ENCODE results near the gene MXD4.

MXD4 gene

DNA sequence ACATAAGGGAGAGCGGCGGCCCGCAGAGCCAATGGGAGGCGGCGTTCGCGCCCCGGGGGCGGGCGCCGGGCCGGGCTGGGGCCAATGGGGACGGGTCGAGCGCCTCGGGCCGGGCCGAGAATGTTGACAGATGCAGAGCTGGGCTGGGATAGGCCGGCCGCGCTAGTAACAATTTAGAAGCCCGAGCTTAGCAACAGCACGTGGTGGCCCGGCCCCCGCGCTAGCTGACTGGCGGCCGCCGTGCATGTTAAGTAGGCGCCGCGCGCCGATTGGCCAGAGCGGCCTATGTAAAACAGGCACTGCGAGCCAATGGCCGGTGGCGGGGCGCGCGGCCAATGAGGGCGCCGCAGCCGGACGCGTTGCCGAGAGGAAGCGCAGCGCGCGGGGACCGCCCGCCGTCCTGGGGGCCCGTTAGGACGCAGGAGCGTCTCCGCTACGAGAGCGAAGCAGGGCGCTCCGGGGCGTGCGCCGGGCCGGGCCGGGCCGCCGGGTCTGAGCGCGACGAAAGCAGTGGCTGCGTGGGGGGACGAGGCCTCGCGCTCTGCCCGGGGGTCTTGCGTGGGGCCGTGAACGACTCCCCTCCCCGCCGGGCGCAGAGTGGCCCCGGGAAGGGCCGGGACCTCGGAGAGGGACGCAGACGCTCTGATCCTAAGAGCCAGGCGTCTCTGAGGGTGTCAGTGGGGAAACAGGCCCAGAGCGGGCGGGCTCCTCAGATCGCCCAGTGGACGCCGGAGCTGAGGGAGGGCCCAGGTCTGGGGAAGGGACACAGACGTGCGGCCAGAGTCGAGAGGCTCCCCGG is 435 bp upstream of the MXD4 start:
- peak; percentile 98 for DNase-seq (ENCODE audit: low read depth)

- DNase-seq (ENCODE audit: low read depth), result peak; percentile 63
These were observed 628 bp downstream of the MXD4 start for GRCh38 chr4:2261110-2261852.

DNA sequence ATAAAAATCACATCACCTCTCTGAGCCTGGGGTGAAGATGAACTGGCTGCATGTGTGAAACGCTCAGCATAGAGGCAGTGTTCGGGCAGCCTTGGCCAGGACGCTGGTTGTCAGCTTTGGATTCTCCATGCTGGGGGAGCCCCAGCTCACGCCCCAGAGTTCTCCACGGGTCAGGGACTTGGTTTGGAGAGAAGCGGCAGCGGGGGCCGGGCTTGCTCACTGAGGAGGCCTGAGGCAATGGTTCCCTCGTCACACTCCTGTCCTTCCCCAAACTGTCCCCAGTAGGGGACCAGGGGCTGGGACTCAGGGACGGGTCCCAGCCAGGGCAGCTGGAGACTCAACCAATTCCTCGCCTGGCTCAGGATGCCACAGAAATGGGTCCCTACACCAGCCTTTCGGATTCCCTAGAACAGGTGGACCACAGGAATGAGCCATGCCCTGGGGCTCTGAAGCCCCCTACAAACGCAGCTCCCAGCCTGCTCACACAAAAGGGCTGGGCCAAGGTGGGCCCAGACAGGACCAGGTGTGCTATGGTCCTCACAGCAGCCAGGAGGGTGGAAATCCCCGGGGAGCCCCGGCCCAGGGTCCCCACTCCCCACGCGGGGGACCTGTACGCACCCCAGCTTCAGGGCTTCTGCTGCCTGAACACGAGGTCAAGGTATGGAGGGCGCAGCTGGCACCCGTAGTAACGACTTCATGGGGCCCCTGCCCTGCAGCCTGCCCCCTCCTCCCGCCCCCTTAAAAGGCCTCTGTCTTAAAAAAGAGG is 1.4 kb downstream of the MXD4 start:
- no peak for DNase-seq (ENCODE audit: low read depth)

DNA sequence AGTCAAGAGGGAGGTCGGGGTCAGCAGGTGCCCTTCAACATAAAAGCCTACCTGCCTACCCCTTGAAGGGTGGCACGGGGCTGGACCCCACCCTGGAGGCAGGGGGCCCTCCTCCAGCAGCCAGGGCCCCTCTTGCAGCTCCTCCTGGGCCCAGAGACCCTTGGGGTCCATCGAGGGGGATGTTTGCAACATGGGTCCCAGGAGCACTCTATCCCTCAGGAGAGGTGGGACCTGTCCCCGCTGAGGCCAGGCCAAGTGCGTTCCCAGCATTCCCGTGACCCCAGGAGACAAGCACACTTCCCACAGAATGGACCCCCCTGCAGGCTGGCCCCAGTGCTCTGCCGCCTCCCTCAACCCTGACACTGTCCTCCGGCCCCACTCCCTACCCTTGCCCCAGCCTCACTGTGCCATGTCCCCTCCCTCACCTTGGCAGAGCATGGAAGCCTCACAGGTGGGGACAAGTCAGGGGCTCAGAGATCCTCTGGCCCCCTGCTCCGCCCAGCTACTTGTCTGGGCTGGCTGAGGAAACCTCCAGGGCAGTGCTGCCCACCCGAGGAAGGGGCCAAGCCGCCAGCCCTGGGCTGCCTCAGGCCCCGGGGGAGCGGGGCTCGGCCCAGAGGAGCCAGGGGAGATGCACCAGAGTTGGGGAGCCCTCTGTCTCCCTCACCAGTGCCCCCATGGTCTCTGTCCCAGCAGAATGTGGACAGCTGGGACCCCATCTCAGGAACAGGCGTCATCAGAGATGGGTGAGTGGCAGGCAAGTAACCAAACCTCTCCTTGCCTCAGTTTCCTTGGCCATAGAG is 2.2 kb downstream of the MXD4 start:
- no peak for DNase-seq (ENCODE audit: low read depth)

DNA sequence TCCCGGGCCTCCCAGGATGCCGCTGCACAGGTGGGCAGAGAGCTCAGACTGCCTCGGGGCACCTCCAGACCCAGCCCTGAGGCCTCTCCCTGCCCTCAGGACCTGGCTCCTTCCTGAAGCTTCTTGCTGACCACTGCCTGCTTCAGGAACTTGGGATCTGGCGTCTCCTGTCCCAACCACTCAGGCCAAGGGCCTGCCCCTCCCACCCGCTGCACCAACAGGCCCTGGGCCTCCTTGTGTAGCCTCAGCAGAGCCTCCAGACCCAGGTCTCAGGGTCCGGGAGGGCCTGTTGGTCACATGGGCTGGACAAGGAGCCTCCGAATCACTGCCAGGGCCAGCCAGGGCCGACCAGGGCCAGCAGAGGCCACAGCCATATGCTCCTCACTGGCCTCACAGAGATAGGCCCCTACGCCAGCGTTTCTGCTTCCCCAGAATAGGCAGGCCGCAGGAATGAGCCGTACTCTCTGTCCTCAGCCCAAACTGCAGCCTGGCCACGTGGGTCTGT is 2.8 kb downstream of the MXD4 start:
- no peak for DNase-seq (ENCODE audit: low read depth)

DNA sequence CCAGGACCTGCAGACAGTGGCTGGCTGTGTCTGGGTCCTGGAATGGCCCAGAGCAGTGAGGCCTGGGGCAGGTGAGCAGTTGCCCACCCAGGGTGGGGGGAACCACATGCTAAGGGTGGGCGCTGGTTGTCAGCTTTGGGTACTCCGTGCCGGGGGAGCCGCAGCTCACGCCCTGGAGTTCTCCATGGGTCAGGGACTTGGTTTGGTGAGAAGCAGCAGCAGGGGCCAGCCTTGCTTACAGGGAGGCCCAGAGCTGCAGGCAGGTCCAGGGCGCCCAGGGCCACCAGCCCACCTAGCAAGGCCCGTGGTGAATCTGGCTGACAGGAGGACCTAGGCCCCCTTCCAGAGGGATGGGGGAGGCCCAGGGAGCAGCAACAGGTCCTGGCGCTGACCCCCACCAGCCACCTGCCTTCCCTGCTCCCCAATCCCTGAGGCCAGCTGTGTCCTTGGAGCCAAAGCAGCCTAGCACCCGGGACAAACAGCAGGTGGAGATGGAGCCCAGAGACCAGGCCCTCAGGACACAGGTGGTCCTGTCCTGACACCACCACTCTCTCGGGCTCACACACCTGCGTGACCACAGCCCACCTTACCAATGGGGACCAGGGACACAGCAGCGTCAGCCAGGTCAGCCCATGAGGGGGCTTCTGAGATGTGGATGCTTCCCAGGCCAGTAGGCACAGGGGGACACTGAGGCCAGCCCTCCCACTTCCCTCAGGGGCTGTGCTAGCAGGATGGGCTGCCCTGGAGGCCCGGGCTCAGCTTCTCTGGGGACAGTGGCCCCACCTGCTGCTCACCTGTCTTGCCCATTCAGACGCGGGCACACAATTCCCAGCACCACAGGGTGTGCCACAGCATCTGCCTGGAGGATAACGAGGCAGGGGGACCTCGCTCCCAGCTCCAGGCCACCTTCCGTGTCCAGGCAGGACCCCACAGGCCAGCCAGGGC is 3.5 kb downstream of the MXD4 start:
- no peak for DNase-seq (ENCODE audit: low read depth)

- no peak for DNase-seq (ENCODE audit: low read depth)
These were observed 4.4 kb downstream of the MXD4 start for GRCh38 chr4:2257361-2258081.

DNA sequence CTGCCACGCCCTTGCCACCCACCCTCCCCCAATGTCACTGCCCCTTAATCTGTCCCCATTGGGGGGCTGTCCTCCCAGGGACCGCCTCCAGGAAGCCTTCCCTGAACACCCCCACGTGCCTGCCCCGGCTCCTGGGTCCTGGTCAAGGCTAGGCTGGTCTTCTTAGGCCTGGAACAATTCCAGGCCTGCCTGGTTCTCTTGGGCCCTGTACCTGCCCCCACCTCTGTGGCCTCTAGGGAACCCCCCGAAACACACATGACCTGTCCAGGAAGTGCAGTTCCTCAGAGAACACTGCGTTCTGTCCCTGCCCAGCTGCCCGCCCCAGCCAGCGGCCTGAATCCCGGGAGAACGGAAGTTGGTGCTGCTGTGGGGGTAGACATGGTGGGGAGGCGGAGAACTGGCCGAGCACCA is 5.1 kb downstream of the MXD4 start:
- no peak for DNase-seq (ENCODE audit: low read depth)

GRCh38 chr4:2256156-2256731 is 5.7 kb downstream of the MXD4 start:
- DNase-seq (ENCODE audit: low read depth), result no peak

GRCh38 chr4:2255501-2256155 is 6.3 kb downstream of the MXD4 start:
- DNase-seq (ENCODE audit: low read depth), result no peak

DNA sequence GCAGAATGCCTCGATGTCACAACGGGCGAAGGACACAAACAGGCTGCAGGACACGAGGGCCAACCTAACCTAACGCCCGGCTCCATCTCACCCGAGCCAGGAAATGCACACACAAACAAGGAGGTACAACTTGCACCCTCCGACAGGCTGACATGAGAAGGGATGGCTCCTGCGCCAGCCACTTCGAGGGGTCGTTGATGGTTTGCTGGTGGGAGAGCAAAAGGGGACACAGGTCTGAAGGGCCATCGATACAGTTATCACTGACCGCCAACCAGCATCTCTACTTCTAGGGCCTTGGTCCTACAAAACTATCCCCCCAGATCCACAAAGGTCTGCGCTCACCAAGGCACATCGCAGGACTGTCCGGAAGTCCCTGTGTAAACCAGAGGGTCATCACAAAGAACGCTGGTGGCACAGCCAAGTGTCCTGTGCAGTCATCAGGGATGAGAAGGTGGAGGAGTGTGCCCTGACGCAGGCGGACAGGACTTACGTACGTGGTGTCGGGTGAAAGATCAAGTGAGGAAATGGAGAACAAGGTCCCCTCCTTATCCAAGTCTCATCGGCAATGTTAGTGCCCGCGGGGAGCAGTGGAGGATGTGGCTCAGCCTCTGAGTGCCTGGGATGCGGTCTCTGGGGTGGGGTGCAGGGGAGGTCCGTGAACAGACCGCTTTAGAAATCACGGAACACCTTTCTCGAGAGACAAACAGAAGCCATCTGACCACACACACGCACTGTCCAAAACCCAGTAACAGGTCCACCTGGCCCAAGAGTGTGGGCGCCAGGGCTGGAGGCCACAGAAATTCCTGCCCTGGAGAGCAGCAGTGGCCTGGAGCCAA is 7.0 kb downstream of the MXD4 start:
- no peak for DNase-seq (ENCODE audit: low read depth)

- DNase-seq (ENCODE audit: low read depth), result no peak
These were observed 8.5 kb downstream of the MXD4 start for GRCh38 chr4:2253160-2254084.

GRCh38 chr4:2252530-2253091 is 9.3 kb downstream of the MXD4 start:
- no peak for DNase-seq (ENCODE audit: low read depth)

DNA sequence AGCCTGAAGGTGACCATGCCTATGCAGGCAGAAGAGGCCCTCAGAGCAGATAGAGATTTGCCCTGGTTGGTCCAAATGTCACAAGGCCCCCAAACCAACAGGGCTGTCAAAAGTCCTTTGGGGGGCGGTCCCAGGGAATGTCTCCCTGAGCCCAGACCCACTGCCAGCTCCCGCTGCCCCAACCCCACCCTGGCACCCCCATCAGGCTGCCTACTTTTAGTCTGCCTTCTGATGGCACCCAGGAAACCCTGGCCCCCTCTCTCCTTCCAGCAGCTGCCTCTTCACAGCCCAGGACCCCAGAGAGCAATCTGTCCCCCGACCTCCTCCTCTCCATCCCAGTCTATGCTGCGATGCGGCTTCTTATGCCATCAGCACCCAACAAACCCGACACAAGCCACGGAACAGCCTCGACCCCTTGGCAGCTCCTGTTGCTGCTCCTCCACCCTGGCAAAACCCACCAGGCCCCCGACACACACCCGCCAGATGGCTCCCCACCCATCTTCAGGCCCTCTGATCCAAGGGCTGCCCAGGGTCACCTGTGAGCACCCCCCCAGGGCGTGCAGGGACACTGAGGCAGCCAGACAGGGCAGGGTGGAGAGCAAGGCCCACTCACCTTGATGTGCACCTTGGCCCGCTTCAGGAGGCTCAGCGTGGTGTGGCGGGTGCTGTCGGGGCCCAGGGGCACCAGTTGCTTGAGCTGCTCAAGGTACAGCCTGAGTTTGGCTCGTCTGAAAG is 9.9 kb downstream of the MXD4 start:
- no peak for DNase-seq (ENCODE audit: low read depth)

GRCh38 chr4:2251073-2251794 is 10.7 kb downstream of the MXD4 start:
- no peak for DNase-seq (ENCODE audit: low read depth)
